K562 (cell line): ENCODE results near the gene F12. TPM values are rescaled to one million over a fixed set of nuclear protein-coding genes. Genes with fewer than 3 reads are reported as not detected.

Source experiments
- ADNP ChIP-seq: fragments of 200-800 bp; sonication (Bioruptor generic); IDR thresholded peaks from 2 replicates; pipeline ENCODE4 v1.6.1; 2016; ENCODE audit warnings: missing genetic modification characterization, missing compliant biosample characterization
- CXXC5 ChIP-seq: fragments of 250-450 bp; sonication (Bioruptor Pico); IDR thresholded peaks from 2 replicates; pipeline ENCODE4 v1.8.0; 2022; ENCODE audit warnings: inconsistent platforms, mild to moderate bottlenecking, moderate library complexity
- ETV5 ChIP-seq: sonication (generic); formaldehyde crosslinking; IDR thresholded peaks from 2 replicates; pipeline ENCODE4 v1.4.0; 2020; ENCODE audit warnings: low read depth, mild to moderate bottlenecking, missing genetic modification reagents
- EWSR1 ChIP-seq: fragments of 450-650 bp; IDR thresholded peaks from 2 replicates; pipeline ENCODE4 v1.6.1; 2018; ENCODE audit warnings: borderline replicate concordance, mild to moderate bottlenecking, low read depth, moderate library complexity; ENCODE audit not compliant: partially characterized antibody
- EZH2 ChIP-seq: IDR thresholded peaks from 2 replicates; pipeline ENCODE4 v1.6.1; 2012; ENCODE audit warnings: low read depth, mild to moderate bottlenecking, inconsistent platforms, low read length, borderline replicate concordance
- FIP1L1 ChIP-seq: fragments of 200-400 bp; formaldehyde crosslinking; IDR thresholded peaks from 2 replicates; pipeline ENCODE4 v1.6.1; 2018; ENCODE audit warnings: mild to moderate bottlenecking, low read depth, low read length; ENCODE audit not compliant: poor library complexity, severe bottlenecking
- HMGXB4 ChIP-seq: sonication (generic); formaldehyde crosslinking; IDR thresholded peaks from 2 replicates; pipeline ENCODE4 v1.8.1; 2023; ENCODE audit warnings: mild to moderate bottlenecking, missing genetic modification reagents
- MYC ChIP-seq, 2 experiments: fragments of 250-450 bp in 1 of 2; sonication (Bioruptor Pico) in 1 of 2; IDR thresholded peaks; 2 replicates each; pipeline versions ENCODE4 v1.5.1 to v1.6.1; 2012 to 2021; ENCODE audit warnings: low read depth in 2 of 2, borderline replicate concordance in 1 of 2, improper control_type of control experiment in 1 of 2, low read length in 1 of 2, mild to moderate bottlenecking in 1 of 2, moderate library complexity in 1 of 2
- NBN ChIP-seq: fragments of 450-650 bp; IDR thresholded peaks from 2 replicates; pipeline ENCODE4 v1.6.1; 2016; ENCODE audit warnings: low read depth, mild to moderate bottlenecking
- RB1 ChIP-seq: fragments of 450-650 bp; IDR thresholded peaks from 2 replicates; pipeline ENCODE4 v1.6.1; 2017; ENCODE audit warnings: low read depth, mild to moderate bottlenecking
- RBFOX2 ChIP-seq: fragments of 200-400 bp; formaldehyde crosslinking; IDR thresholded peaks from 2 replicates; pipeline ENCODE4 v1.6.1; 2017; ENCODE audit warnings: low read depth, mild to moderate bottlenecking, low read length, moderate library complexity
- SLC30A9 ChIP-seq: fragments of 250-450 bp; sonication (Bioruptor Pico); IDR thresholded peaks from 2 replicates; pipeline ENCODE4 v1.8.0; 2022; ENCODE audit warnings: mild to moderate bottlenecking, moderate library complexity
- SMAD4 ChIP-seq: fragments of 250-450 bp; sonication (Bioruptor Pico); conservative IDR thresholded peaks from 2 replicates; pipeline ENCODE4 v1.8.0; 2021; ENCODE audit warnings: inconsistent platforms, mild to moderate bottlenecking, moderate library complexity
- THRAP3 ChIP-seq: fragments of 450-650 bp; IDR thresholded peaks from 2 replicates; pipeline ENCODE4 v1.6.1; 2016; ENCODE audit warnings: mild to moderate bottlenecking, inconsistent platforms, borderline replicate concordance
- U2AF1 ChIP-seq: fragments of 200-400 bp; formaldehyde crosslinking; optimal IDR thresholded peaks from 2 replicates; pipeline ENCODE3; 2017; ENCODE audit warnings: mild to moderate bottlenecking, low read depth, low read length, moderate library complexity
- UBTF ChIP-seq, 2 experiments: IDR thresholded peaks; 2 replicates each; pipeline ENCODE4 v1.6.1; 2012; ENCODE audit warnings: improper control_type of control experiment in 2 of 2, low read depth in 2 of 2, low read length in 2 of 2, borderline replicate concordance in 1 of 2
- ZNF232 ChIP-seq: sonication (generic); formaldehyde crosslinking; IDR thresholded peaks from 2 replicates; pipeline ENCODE4 v1.8.0; 2022; ENCODE audit warnings: mild to moderate bottlenecking, missing genetic modification reagents
- ZNF444 ChIP-seq: fragments of 250-450 bp; sonication (Bioruptor Pico); IDR thresholded peaks from 2 replicates; pipeline ENCODE4 v1.4.0; 2020; ENCODE audit warnings: mild to moderate bottlenecking, moderate library complexity
- ZNF592 ChIP-seq: fragments of 450-650 bp; IDR thresholded peaks from 2 replicates; pipeline ENCODE4 v1.6.1; 2017; ENCODE audit warnings: antibody characterized with exemption, mild to moderate bottlenecking
- polyA plus RNA-seq, 8 experiments: library from polyadenylated mRNA; depleted of rRNA in 4 of 8; stranded (reverse) in 5 of 8; unstranded in 3 of 8; fragments of >200 nt; fragmentation: Nextera tagmentation in 2 of 8; fragmentation: Illumina TruSeq in 1 of 8; extraction: Ambion mirVana in 2 of 8; extraction: Trizol in 1 of 8; gene quantifications; 2 replicates each; pipeline versions ENCODE4 v1.2.1 to v1.2.3, GENCODE V29; 2011 to 2014; ENCODE audit warnings: inconsistent platforms in 1 of 8, missing spikeins in 1 of 8
- total RNA-seq, 7 experiments: library from RNA; depleted of rRNA in 6 of 7; stranded (reverse); fragments of >200 nt in 6 of 7; fragmentation: Illumina TruSeq in 2 of 7; extraction: Trizol in 2 of 7; gene quantifications; 2 replicates each; pipeline versions ENCODE4 v1.2.1 to v1.2.3, GENCODE V29; 2011 to 2021; ENCODE audit warnings: low replicate concordance in 1 of 7

F12 gene
- total and polyA plus RNA-seq, 9 of the 15 experiments (the other 6 are each of a cell fraction or from before 2014, with no cell fraction given) = 0.59 to 18.3 (median 3.6) TPM

- TF ChIP-seq UBTF (IDR thresholded peaks at IDR 0.05; ENCODE audit: borderline replicate concordance in 1 of 2, low read depth in 2 of 2, low read length in 2 of 2) = peak; percentile 63 to 73; a peak in 3 of 4 replicates
- TF ChIP-seq SLC30A9 = no peak
- TF ChIP-seq ZNF232 = peak; percentile 33; the same call in 1 of the 2 replicates
- 0 out of 2 replicates have a peak, but pooled peaks have one; percentile 35 for TF ChIP-seq ETV5 (CRISPR knock-in tag)
- peak; percentile 61 for TF ChIP-seq U2AF1
- no peak for TF ChIP-seq ADNP (tag)
- TF ChIP-seq SMAD4 (CRISPR knock-in tag) = peak; percentile 70
- TF ChIP-seq RB1 = peak; percentile 82
- TF ChIP-seq ZNF592 = no peak
- TF ChIP-seq EZH2 = no peak
- TF ChIP-seq EWSR1 = no peak
- TF ChIP-seq THRAP3 = no peak
- TF ChIP-seq MYC (IDR thresholded peaks at IDR 0.05; ENCODE audit: low read depth, low read length) = peak; percentile 42; the same call in 1 of the 2 replicates
- TF ChIP-seq MYC (CRISPR knock-in tag; IDR thresholded peaks at IDR 0.05; ENCODE audit: borderline replicate concordance, low read depth) = no peak
- peak; percentile 46 for TF ChIP-seq FIP1L1
- TF ChIP-seq RBFOX2 = peak; percentile 77
- peak; percentile 40 for TF ChIP-seq CXXC5 (CRISPR knock-in tag)
- no peak for TF ChIP-seq HMGXB4 (CRISPR knock-in tag)
- TF ChIP-seq ZNF444 (CRISPR knock-in tag) = no peak
- TF ChIP-seq NBN = no peak
These were observed 17.3 kb upstream of the F12 start, which contains the start of gene GRK6 (continued) for GRCh38 chr5:177426566-177427210.
